ENCODE results near the gene VWA7.
"Not testable (repeated sequence)": the region's sequence is repeated elsewhere in the genome, so short reads cannot be mapped to it uniquely, and the experiment has no call there.

Gene VWA7

GRCh38 chr6:31799781-31800180, 22.7 kb upstream of the VWA7 start:
- no peak for DNase-seq

GRCh38 chr6:31797588-31797987, 20.5 kb upstream of the VWA7 start:
- no peak for DNase-seq

DNA sequence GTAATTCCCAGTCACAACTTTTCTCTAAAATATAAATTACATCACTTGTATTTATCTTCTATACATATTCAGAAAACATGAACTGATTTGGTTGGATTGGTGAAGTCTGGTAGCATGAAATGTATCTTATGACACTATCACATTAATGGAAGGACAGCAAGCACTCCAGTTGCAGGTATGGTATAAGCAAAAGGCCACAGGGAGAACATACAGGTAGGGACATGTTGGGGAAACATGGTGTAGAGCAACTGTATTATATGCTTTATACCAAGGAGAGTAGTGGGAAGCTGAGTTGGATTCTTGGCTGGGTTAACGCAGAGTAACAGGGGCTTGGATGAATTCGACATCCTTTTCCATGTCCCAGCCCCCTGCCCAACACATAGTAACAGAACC, 19.9 kb upstream of the VWA7 start:
- no peak for DNase-seq

- peak; percentile 97 to 99 (median 98) for DNase-seq
Observed at GRCh38 chr6:31795616-31796298, 18.6 kb upstream of the VWA7 start, which contains the start of gene VARS1. VARS1 (minus strand) TSS chr6:31795752; CDS start chr6:31795217, 535 bp downstream.

DNA sequence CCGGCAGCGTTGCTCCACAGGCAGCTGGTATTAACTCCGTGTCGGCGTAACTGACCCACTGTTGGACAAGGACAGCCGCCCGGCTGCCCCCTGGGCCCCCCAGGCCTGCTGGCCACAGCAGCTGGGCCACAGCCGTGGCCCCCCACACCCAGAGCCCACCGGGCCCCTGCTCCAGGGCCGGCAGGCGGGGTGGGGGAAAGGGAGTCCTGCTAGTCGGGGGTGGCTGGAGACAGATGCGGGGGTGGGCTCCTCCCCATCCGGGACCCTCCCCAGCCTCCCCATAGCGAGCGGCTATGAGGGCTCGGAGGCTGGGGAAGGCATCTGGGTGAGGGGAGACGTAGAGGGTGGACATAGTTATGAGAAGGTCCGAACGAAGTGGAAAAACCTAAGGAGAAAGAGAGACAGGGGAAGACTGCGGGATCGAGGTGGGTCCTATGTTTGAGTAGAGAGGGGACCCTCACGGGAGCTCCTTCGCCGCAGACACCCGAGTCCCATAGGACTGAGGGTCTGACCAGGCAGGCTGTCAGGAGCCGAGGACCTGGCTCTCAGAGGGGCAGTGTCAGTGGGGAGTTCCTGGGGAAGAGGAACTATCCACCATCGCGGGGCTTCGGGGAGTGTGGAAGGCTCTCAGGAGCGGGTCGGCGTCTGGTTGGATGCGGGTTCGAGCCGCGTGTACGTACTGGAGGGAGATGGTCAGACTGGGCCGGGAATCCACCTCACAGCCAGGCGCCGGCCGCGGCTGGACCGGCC, 17.9 kb upstream of the VWA7 start:
- peak in 1 of 3 donors; percentile 67 for DNase-seq

- DNase-seq = no peak
Observed at GRCh38 chr6:31794294-31794865, 17.3 kb upstream of the VWA7 start.

- not testable (repeated sequence) for DNase-seq
Observed at GRCh38 chr6:31793927-31794245, 16.8 kb upstream of the VWA7 start.

DNA sequence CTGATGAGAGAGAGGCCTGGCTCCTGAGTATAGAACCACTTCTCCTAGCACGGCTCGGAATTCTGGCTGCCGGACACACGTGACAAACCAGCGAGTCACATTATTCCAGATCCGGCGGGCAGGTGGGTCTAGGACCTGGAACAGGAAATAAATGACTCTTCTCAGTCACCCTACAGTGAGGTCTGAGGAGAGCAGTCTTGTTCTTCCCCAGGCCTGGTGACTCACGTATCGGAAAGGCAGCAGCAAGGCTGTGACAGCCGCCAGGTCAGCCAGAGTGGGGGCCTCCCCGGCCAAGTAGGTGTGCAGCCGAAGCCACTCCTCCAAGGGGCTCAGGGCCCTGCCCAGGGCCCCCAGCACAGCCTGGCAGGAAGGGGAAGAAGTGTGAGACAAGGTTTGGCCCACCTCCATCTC, 15.6 kb upstream of the VWA7 start:
- no peak for DNase-seq

- no peak for DNase-seq
Observed at GRCh38 chr6:31792090-31792374, 14.9 kb upstream of the VWA7 start.

GRCh38 chr6:31791324-31792089, 14.4 kb upstream of the VWA7 start:
- peak; percentile 49 to 56 (median 55) for DNase-seq

GRCh38 chr6:31785475-31785874, 8.3 kb upstream of the VWA7 start:
- DNase-seq = no peak

DNA sequence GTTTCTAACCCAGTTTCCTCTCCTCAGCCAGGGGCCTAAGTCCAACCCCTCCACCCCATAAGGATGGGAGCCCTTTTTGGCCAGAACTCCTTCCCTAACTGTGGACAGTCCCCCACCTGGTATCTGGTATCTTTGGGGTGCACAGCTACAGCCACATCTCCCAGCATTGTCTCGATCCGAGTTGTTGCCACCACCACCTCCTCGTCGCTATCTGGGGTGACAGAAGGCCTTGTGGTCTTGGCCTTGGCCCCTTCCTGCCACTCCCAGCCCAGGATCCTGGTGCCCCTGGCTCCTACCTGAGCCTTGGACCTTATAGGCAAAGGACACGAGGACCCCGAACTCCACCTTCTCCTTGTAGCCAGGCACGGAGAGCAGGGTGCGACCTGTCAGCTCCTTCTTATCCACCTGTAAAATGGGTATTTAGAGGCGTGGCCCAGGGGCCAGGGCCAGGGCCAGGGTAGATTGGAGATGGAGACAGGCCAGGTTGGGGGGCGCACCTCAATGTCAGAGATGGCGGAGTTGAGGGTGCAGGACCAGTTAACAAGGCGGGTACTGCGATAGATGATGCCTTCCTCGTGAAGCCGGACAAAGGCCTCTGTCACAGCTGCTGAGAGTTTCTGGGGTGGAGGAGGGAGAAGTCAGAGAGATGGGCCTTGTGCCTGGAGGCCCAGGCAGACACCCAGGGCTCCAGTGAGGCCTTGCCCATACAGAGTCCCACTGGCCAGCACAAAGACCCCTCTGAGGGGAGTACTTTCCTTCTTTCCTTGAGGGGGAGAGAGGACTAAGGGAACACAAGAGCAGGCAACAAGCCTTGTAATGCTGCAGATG, 7.2 kb upstream of the VWA7 start:
- no peak for DNase-seq

- no peak for DNase-seq
Observed at GRCh38 chr6:31782126-31782855, 5.2 kb upstream of the VWA7 start.

DNA sequence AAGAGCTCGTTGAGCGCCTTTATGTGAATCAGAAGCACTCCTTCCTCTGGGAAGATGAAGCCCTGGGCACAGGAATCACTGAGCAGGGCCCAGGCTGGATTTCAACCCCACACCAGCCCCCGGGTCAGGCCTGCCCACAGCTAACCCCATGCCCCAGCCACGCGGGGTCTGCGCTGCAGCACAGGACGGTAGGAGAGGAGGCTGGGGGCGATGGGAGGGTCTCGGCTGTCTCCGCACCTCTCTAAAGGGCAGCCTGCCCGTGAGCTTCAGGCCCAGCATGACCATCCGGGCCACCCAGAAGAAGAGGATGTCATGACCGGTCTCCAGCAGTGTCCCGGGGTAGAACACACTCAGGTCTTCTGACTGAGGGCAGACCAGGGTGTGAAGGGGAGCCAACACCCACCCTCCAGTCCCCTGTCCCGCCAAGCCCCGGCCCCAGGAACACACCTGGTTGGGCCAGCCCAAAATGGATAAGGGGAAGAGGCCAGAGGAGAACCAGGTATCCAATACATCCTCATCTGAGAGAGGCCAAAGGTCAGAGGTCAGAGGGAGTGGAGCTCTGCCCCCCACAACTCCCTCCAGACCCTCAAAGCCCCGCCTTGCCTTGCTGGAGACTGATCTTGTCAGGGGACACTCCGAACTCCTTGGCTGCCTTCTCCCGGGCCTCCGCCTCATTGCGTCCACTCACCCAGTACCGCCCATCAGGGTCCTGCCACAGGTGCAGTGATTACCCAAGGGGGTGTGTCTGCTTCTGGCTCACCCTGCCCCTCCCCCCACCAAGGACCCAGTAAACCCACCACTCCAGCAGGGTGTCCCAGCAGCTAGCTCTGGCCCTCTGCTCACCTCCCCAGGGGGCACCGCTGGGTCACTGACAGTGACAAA, 4.4 kb upstream of the VWA7 start:
- DNase-seq = no peak

GRCh38 chr6:31780507-31781243, 3.5 kb upstream of the VWA7 start:
- DNase-seq = no peak

- no peak for DNase-seq
Observed at GRCh38 chr6:31779908-31780307, 2.8 kb upstream of the VWA7 start.

DNA sequence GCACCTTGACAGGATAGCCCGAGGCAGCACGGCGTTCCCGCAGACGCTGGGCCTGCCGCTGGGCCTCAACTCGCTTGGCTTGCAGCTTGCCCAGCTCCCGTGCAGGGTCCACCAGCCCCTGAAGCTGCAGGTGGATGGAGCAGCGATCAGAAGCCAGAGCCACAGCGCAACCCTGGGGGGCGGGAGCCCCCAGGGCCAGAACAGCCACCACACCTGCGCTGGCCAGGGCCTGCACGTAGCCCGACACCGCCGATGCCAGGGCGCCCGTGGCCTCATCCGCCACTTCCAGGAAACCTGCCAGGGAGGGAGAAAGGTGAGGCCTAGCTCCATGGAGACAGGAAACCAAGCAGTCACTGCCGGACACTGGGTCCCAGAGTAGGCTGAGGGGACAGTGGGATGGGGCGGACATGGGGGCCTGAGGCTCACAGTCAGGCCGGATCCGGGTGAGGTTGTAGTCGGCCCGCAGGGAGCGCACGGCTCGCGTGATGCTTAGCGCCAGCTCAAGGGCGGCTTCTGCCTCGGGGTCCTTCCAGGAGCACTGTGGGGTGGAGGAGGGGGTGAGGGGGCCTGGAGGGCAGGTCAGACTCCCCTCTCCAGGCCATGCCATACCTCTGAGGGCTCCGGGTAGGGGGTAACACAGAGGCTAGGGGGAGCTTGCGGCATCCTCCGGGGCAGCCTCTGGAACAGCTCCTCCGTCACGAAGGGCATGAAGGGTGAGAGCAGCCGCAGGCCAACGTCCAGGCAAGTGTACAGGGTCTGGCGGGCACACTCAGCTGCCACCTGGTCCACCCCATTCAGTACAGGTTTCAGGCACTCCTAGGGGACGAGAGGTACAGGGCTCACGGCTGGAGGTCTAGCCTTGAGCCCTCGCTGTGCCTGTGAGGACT, 2.1 kb upstream of the VWA7 start:
- DNase-seq = no peak

DNA sequence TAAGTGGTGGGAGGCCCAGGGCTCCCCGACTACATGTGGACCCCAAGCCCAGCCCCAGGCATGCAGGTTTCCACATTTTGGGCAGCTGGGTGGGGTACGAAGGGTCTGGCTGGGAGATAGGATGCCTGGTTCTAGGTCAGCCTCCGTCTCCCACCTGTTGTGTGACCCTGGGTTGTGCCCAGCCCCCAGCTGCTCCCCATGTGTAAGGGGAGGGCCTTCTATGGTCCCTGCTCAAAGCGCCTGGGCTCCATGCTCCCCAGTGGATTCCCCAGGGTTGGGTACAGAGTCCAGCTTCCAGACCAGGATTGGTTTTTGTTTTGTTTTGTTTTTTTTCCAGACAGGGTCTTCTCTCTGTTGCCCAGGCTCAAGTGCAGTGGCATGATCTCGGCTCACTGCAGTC, 1.1 kb upstream of the VWA7 start:
- no peak for DNase-seq

- DNase-seq = no peak
Observed at GRCh38 chr6:31777667-31778050, 531 bp upstream of the VWA7 start.

Measured in suppressor macrophage treated with lipopolysaccharide for 1 hour (primary cell).